Daoy (cell line): ENCODE data around the gene SLC26A11. TPM values are rescaled to one million over a fixed set of nuclear protein-coding genes. Genes with fewer than 3 reads are reported as not detected.

Experiments used
- DNase-seq: peaks from one replicate; pipeline ENCODE4 v3.0.0-alpha.2; 2015; ENCODE audit warnings: low read depth
- total RNA-seq: library from RNA; depleted of rRNA; stranded (reverse); fragments of >200 nt; shearing (Covaris generic); gene quantifications from 2 replicates; pipeline ENCODE4 v1.2.3, GENCODE V29; 2014

The SLC26A11 gene
- total RNA-seq, 1 experiment from 2014 or later, result 0.69 TPM

- DNase-seq, result no peak
Measured at GRCh38 chr17:80217703-80218362, 2.4 kb upstream of the SLC26A11 start.

DNA sequence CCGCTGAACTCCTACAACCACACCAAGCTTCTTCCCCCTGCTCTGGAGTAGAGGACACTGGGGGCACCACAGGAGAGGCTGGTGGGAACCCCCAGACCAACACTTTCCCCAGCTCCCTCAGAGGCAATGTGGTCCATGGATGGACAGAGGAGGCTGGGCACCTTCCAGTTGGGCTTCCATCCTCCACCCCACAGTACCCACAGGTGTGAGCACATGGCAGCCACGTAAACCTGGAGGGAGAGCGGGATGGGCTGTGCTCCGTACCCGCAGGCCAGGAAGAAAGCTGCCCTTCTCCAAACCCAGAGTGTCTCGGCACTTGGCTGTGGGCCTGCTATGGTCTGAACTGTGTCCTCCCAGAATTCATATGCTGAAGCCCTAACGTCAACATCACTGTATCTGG, 1.8 kb upstream of the SLC26A11 start:
- no peak for DNase-seq

DNA sequence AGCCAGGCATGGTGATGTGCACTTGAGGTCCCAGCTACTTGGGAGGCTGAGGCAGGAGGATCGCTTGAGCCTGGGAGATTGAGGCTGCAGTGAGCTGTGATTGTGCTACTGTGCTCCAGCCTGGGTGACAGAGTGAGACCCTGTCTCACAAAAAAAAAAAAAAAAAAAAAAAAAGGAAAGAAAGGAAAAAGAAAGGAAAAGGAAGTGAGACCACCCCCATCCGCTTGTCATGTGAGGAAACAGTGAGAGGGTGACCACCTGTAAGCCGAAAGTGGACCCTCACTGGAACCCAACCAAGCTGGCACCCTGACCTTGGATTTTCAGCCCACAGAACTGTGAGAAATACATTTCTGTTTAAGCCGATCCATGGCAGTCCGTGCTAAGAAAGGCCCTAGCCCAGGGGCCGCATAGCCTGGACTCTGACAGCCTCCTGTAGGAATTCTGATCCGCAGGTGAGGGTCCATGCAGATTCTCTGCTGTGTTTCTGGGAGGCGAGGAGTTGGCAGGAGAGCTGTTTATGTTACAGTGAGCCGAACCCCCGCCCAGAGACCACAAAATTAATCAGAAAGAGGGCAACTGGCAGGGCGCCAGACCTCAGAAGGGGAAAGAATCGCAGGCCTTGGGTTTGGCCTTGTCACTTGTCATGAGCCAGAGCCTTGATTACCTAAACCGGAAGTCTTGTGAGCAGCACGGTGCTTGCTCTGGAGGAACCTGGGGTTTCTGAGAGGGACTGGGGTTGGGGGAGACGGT, 1.0 kb upstream of the SLC26A11 start:
- DNase-seq, result peak; percentile 89

GRCh38 chr17:80219763-80220053, 519 bp upstream of the SLC26A11 start:
- DNase-seq, result no peak

DNA sequence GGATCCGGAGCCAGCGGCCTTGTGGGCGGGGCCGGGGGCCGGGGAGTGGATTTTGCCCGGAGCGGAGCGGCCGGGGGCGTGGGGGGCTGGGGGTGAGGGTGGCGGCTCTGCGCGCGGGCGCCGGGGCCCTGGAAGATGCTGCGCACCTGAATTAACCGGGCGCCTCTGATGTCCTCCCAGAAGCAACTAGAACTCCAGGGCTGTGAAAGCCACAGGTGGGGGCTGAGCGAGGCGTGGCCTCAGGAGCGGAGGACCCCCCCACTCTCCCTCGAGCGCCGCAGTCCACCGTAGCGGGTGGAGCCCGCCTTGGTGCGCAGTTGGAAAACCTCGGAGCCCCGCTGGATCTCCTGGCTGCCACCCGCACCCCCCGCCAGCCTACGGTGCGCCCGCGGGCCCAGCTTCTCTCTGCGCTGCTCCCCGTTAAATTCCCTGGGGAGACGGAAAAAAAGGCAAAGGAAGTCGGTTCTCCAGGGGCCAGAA, 549 bp downstream of the SLC26A11 start:
- DNase-seq, result no peak

GRCh38 chr17:80221351-80222105, 1.3 kb downstream of the SLC26A11 start:
- no peak for DNase-seq

DNA sequence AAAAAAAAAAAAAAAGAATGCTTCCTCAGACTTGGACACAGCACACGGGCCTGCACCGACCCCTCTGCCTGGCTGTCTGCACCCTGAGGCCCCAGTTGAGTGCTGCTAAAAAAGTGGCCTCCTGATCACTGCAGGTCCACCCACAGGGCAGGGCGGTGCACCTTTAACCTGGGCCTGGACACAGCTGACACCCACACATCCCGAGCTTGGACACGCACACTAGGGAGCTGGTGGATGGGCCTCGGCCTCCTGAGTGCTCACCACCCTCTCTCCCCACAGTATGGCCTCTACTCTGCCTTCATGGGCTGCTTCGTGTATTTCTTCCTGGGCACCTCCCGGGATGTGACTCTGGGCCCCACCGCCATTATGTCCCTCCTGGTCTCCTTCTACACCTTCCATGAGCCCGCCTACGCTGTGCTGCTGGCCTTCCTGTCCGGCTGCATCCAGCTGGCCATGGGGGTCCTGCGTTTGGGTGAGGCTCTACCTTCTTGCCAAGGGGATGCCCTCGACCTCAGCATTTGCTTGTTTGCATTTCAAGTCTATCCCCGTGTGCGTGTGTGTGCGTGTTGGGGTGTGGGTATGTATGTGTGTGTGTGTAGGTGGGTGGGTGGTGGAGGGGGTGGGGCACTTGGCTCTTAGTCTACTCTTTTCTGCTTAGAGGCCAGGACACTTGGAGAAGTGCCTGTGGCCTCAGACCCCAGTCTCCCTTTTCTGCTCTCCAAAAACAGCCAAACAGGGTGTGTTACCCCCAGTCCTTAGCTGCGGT, 2.3 kb downstream of the SLC26A11 start:
- no peak for DNase-seq

DNA sequence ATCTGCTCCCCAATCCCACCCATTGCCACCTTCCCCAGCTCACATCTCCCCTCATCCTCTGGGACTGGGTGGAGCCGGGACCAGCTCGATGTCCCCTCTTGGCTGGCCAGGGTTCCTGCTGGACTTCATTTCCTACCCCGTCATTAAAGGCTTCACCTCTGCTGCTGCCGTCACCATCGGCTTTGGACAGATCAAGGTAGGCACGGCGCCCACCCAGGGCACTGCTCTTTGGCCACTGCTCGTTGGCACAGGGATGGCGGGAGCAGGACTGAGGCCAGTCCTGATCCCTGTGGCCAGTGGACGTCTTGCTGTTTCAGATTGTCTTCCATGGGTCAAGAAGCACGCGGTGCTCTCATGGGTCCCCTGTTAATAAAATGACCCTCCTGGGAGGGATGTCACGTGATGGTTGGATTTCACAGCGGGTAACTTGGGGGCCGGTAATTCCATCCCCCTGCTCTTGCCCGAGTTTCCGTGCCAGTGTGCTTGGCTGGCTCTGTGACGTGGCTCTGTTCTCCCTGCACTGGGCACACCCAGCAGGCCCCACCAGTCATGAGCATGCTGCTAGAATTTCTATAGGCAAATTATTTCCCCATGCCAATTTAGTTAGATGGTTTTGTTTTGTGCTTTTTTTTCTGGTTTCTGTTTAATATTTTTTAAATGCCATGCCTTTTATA, 3.1 kb downstream of the SLC26A11 start:
- no peak for DNase-seq

DNA sequence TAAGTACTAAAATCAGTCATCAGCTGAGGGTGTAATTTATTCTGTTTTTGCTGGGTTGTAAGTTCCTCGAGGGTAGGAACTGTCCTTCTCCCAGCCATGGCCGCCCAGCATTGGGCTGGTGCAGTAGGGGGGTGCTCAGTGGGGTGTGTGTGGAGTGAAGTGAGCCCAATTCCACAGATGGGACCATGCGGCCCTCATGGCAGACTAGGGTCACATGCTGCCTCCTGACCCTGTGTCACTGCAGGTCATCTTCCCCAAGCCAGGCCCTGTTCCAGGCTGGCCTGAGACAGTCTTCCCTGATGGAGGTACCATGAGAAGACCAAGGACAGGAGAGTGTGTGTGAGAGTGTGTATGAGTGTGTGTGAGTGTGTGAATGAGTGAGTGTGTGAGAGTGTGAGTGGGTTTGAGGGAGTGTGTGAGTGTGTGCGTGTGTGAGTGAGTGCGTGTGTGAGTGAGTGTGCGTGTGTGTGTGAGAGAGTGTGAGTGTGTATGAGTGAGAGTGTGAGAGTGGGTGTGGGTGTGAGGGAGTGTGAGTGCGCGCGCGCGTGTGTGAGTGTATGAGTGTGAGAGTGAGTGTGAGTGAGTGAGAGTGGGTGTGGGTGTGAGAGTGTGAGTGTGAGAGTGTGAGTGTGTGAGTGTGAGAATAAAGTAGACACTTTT, 3.7 kb downstream of the SLC26A11 start:
- DNase-seq, result no peak

- no peak for DNase-seq
Measured at GRCh38 chr17:80224683-80225082, 4.5 kb downstream of the SLC26A11 start.

GRCh38 chr17:80225230-80225629, 5.0 kb downstream of the SLC26A11 start:
- DNase-seq, result no peak

- DNase-seq, result no peak
Measured at GRCh38 chr17:80227156-80227555, 6.9 kb downstream of the SLC26A11 start.

- DNase-seq, result no peak
Measured at GRCh38 chr17:80227666-80228065, 7.4 kb downstream of the SLC26A11 start.

- no peak for DNase-seq
Measured at GRCh38 chr17:80228477-80228876, 8.2 kb downstream of the SLC26A11 start.

- DNase-seq, result no peak
Measured at GRCh38 chr17:80229011-80229410, 8.8 kb downstream of the SLC26A11 start.

DNA sequence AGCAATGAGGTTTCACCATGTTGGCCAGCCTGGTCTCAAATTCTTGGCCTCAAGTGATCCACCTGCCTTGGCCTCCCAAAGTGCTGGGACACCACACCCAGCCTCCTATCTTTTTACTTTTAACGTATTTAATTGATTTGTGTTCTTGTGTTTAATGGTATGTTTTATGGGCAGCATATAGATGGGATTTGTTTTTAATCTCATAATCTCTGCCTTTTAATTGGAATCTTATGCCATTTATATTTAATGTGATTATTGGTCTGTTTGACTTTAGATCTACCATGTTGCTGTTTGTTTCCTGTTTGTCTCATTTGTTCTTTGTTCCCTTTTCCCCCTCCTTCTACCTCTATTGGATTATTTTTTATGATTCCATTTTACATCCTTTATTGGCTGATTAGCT, 12.2 kb downstream of the SLC26A11 start:
- no peak for DNase-seq

GRCh38 chr17:80233202-80233601, 13.0 kb downstream of the SLC26A11 start:
- no peak for DNase-seq

GRCh38 chr17:80236911-80237310, 16.7 kb downstream of the SLC26A11 start:
- no peak for DNase-seq

- DNase-seq, result no peak
Measured at GRCh38 chr17:80237386-80237785, 17.2 kb downstream of the SLC26A11 start.

- no peak for DNase-seq
Measured at GRCh38 chr17:80242505-80242904, 22.3 kb downstream of the SLC26A11 start.
